HFF-Myc (cell line): ENCODE results near the gene HS3ST2.

Experiments used
- DNase-seq: peaks from one replicate; pipeline ENCODE4 v3.0.0-alpha.2; 2011; ENCODE audit warnings: low read depth; ENCODE audit errors: extremely low read depth
- H3K4me3 ChIP-seq: replicated peaks from 2 replicates; pipeline ENCODE4 v1.5.1; 2011; ENCODE audit warnings: low read depth, mild to moderate bottlenecking, control low read depth, low read length
- TF ChIP-seq, protein P1 (sequence below): IDR thresholded peaks from 2 replicates; pipeline ENCODE4 v1.5.1; 2012; ENCODE audit warnings: mild to moderate bottlenecking, low read depth, low read length, control low read depth; ENCODE audit errors: missing control alignments

The HS3ST2 gene

DNA sequence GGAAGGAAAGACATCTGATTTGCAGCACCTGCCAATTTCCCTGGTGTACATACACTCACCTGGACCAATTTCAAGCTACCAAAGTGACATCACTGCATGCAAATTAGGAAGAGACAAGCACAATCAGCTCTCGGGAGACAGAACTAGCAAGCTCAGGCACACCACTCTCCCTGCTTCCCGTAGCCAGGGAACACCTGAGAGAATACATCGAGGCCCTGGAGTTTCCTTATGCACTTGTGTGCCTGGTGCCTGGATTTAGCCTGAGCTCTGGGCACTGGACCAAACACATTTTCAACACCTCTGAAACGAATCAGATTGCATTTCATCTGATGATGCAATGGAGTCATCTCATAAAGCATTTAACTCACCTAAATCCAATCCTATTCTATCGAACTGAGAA lies 110.5 kb downstream of the HS3ST2 start:
- TF ChIP-seq, protein P1, sequence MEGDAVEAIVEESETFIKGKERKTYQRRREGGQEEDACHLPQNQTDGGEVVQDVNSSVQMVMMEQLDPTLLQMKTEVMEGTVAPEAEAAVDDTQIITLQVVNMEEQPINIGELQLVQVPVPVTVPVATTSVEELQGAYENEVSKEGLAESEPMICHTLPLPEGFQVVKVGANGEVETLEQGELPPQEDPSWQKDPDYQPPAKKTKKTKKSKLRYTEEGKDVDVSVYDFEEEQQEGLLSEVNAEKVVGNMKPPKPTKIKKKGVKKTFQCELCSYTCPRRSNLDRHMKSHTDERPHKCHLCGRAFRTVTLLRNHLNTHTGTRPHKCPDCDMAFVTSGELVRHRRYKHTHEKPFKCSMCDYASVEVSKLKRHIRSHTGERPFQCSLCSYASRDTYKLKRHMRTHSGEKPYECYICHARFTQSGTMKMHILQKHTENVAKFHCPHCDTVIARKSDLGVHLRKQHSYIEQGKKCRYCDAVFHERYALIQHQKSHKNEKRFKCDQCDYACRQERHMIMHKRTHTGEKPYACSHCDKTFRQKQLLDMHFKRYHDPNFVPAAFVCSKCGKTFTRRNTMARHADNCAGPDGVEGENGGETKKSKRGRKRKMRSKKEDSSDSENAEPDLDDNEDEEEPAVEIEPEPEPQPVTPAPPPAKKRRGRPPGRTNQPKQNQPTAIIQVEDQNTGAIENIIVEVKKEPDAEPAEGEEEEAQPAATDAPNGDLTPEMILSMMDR, result no peak
- DNase-seq, result no peak
- H3K4me3 ChIP-seq, result no peak overlapping the region

DNA sequence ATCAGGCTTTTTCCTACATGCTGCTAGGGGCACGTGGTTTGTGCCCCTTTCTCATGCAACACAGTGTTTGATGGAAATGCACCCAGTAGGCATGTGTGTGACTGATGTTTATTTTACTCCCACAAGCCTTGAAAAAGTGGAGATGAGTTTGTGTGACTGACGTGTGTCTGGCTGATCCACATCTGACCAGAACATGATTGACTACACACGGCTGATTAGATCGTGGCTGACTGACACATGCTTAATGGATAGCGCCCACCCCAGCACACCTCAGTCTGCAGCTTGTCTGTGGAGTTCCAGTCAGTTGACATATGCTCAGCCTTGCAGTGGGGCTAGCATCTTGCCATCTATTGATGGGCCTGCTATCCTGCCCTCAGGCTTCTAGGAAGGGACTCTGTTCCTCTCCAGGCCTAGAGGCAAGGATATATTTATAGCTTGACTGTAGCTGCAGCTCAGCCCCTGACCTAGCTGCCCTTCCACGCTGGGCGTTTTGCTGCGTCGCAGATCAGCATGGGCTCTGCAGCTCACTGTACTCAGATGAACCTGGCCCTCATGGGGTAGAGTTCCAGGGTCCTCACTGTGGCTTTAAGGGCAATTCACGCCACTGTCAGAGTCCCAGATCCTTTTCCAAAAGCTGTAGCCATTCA lies 112.3 kb downstream of the HS3ST2 start:
- TF ChIP-seq, protein P1, result no peak
- no peak overlapping the region for H3K4me3 ChIP-seq
- DNase-seq, result no peak

DNA sequence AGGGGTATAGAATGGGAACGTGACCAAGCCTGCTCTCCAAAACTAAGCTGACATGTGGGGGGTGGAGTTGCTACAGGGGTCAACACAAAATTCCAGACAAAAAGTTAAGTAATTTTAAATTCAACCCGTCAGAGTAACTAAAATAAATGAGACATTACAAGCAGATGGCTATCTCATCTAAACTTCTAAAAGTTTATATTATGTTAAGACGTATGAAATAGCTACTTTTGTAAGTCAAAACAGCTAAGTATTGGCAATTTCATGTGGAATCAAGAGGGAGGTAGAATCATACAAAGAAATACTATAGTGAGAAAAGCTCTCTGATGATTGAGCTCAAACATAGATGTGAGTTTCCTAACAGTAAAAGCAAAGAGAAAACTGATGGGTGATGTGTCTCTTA lies 113.3 kb downstream of the HS3ST2 start:
- TF ChIP-seq, protein P1, result no peak
- no peak overlapping the region for H3K4me3 ChIP-seq
- no peak for DNase-seq

DNA sequence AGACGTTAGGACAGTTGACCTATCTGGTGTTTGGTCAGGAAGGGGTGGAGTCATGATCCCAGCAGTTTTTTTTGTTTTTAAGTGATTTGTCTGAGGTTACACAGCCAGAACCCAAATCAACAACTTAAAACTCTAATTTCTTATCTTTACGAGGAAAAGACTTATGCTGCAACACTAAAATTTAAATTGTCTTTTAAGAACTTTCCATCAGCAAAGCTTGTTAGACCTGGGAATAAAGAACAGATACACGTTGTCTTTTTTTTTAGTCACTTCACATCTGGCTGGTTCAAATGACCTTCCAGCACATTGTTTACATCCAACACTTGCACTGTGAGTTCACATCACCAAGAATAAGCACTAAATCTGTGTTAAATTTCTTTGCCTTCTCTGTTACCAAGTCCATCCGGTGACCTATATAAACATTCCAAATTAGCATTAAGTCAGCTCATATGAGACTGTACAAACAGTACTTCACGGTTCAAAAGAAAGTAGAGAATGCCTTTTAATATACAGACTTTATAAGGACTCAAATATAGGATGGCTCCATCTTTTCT lies 115.0 kb downstream of the HS3ST2 start:
- H3K4me3 ChIP-seq, result no peak overlapping the region
- no peak for DNase-seq
- TF ChIP-seq, protein P1, result no peak

DNA sequence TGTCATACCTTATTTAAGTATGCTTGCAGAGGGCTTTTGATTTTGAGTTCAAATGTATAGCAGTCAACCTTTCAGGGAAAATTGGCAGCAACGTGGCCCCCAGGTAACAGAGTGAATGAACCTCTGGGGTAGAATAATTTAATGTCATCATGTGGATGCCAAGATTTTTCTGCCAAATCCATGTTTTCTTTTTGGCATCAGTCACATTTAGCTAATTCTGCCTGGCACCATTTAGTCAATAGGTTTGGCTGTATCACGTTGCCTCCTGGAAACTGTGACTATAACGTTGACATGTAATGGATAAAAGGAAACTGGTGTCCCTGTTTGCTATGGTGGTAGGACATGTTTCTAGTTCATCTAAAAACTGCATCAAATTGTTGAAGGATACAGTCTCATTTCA lies 115.5 kb downstream of the HS3ST2 start:
- no peak for DNase-seq
- TF ChIP-seq, protein P1, result no peak
- no peak overlapping the region for H3K4me3 ChIP-seq

DNA sequence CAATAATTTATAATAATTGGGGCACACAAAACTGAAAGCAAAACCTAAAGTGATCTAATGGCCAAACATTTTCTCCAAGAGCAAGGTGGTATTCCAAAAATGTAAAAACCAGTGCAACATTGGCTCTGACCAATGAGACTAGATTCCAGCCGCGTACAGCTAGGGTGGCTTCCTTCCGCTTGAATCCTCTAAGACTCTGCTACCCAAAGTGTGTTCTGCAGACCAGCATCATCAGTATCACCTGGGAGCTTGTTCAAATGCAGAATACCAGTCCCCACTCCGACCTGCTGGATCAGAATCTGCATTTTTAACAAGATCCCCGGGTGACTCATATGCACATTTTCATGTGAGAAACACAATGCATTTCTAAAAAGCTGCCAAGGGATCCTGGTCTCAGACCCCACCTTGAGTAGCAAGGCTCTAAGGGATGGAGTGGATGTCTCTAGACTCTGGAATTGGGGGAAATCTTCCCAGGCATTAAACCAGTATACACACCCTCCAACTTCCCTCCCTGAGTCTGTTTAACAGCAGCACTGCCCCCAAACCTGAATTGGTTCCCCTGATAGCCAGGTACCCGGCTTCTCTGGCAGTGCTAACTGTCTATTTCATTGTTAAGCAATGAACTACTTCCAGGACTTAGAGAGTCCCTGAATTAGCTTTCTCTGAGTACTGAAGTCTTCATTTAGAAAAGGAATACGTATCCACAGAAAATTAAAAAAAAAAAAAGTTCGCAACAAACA lies 118.2 kb downstream of the HS3ST2 start:
- TF ChIP-seq, protein P1, result no peak
- no peak for DNase-seq
- no peak overlapping the region for H3K4me3 ChIP-seq

DNA sequence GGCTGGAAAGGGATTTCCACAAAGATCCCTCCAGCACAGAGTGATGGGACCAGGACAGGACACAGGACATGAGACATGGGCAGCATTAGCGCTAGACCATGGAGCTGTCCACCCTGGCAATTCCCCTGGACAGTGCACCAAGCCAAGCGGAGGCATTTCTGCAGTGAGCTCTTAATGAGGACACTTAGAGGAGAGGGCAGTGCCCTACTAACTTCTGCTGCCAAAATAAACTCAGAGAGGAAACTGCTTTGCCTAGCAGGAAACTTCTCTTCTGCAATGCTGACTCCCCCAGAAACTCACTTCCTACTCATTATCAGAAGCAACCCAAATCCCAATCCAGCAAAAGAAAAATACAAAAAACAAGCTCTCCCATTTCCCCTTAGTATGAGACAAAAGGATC lies 119.2 kb downstream of the HS3ST2 start:
- no peak overlapping the region for H3K4me3 ChIP-seq
- TF ChIP-seq, protein P1, result no peak
- no peak for DNase-seq
